Activated T-helper 2 cell treated with anti-CD3 and anti-CD28 coated beads, Interferon-gamma antibody, Interleukin-2, Interleukin-4, amounts not matched to agents 10 μg/mL and 5 μg/mL and 100 μg/mL, durations not matched to agents 14 hours and 24 hours and 36 hours (primary cell): ENCODE measurements around the gene RGS14. TPM values are rescaled to one million over a fixed set of nuclear protein-coding genes. Genes with fewer than 3 reads are reported as not detected.
"Not testable (repeated sequence)": the region's sequence is repeated elsewhere in the genome, so short reads cannot be mapped to it uniquely, and the experiment has no call there.

Source experiments
- DNase-seq: peaks from one replicate; pipeline ENCODE4 v3.0.0; 2021; ENCODE audit warnings: low spot score
- H3K27ac Mint-ChIP-seq: one replicate; pipeline ENCODE4 v1.8.0; 2021; ENCODE audit warnings: mixed read lengths
- H3K27me3 Mint-ChIP-seq: one replicate; pipeline ENCODE4 v1.8.0; 2021; ENCODE audit warnings: low read depth, mixed read lengths
- H3K36me3 Mint-ChIP-seq: one replicate; pipeline ENCODE4 v1.8.0; 2021; ENCODE audit warnings: low read depth, mixed read lengths
- H3K4me1 Mint-ChIP-seq: one replicate; pipeline ENCODE4 v1.8.0; 2021; ENCODE audit warnings: low read depth, mixed read lengths
- H3K4me3 Mint-ChIP-seq: one replicate; pipeline ENCODE4 v1.8.0; 2021; ENCODE audit warnings: low read depth, mild to moderate bottlenecking, moderate library complexity, mixed read lengths
- H3K9me3 Mint-ChIP-seq: one replicate; pipeline ENCODE4 v1.8.0; 2021; ENCODE audit warnings: mixed read lengths
- intact Hi-C: fragments of 100-400 bp; cut with micrococcal nuclease; formaldehyde crosslinking; loops from one replicate; pipeline ENCODE4 v1.15.1; 2023
- total RNA-seq: library from RNA; stranded (reverse); gene quantifications from 2 replicates; pipeline ENCODE4 v1.2.3, GENCODE V29; 2022

RGS14 gene
- total RNA-seq, 1 donor from 2014 or later = 36.2 TPM

DNA sequence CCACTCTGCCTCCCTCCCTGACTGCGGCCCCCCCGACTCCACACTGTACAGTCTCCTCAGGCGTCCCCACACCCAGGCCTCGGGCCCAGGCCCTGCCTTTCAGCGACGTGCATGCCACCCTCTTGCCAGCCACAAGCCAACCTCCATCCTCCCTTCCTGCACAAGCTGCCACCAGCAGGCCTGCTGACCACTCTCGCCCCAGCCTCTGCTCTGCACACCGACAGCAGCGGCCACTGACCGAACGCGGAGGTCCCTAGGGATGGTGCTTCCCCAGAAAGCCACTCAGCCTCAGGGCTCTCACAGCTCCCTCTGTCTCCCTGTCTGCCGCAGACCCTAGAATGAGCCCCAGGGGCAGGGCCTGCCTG, 24.8 kb upstream of the RGS14 start:
- no peak overlapping the region for H3K4me3 Mint-ChIP-seq
- H3K27me3 Mint-ChIP-seq = no peaks in the 10 kb centered on the region
- no peak overlapping the region for H3K27ac Mint-ChIP-seq
- H3K4me1 Mint-ChIP-seq = peaks cover 2% of the 10 kb centered on the region
- no peaks in the 10 kb centered on the region for H3K9me3 Mint-ChIP-seq
- intact Hi-C loops = no loop called here
- peaks cover 64% of the 10 kb centered on the region for H3K36me3 Mint-ChIP-seq
- no peak for DNase-seq

GRCh38 chr5:177333420-177334154, 24.1 kb upstream of the RGS14 start:
- Mint-ChIP-seq H3K27ac (no peak overlapping the region), H3K36me3 (peaks cover 63% of the 10 kb centered on the region), H3K4me1 (no peaks in the 10 kb centered on the region), H3K9me3 (no peaks in the 10 kb centered on the region), H3K4me3 (no peak overlapping the region), H3K27me3 (no peaks in the 10 kb centered on the region)
- intact Hi-C loops = no loop called here
- DNase-seq = no peak

DNA sequence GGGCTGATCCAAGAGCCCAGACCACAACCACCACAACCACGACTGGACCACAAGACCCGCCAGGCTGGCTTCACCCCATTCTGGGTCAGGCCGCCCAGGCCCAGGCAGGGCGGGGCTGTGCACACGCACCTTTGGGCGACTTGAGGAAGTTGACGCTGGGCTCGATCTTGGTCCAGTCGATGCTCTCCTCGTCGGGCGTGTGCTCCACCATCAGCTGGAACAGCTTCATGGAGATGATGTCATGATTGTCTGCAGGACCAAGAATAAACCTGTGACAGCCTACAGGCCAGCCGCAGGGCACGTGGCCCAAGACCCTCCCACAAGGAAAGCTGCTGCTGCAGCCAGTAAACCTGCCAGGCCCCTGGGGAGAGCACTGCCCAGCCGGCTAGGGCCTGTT, 23.6 kb upstream of the RGS14 start:
- no peak overlapping the region for H3K27ac Mint-ChIP-seq

GRCh38 chr5:177334781-177335700, 22.7 kb upstream of the RGS14 start:
- Mint-ChIP-seq H3K4me1 (peaks cover 7% of the 10 kb centered on the region), H3K27ac (no peak overlapping the region)

More for the DNA sequence above, 23.6 kb upstream of the RGS14 start:
- Mint-ChIP-seq H3K9me3 (no peaks in the 10 kb centered on the region), H3K36me3 (peaks cover 61% of the 10 kb centered on the region), H3K4me3 (no peak overlapping the region), H3K27me3 (no peaks in the 10 kb centered on the region), H3K4me1 (no peaks in the 10 kb centered on the region)
- intact Hi-C loops = no loop called here
- no peak for DNase-seq

DNA sequence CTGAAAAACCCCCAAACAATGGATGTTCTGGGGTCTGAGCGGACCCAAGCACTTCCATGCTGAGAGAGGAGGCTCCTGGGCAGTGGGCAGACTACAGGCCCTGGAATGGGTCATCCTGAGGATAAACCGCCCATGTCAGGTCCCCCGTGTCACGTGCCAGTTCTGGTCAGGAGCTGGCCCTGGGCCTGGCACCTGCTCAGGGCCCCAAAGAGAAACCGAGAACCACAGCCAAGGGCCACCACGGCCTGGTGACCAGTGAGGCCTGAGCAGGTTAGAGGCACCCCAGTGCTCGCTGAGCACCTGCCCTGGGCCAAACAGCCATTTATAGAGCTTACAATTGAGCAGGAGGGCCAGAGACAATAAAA, 22.0 kb upstream of the RGS14 start:
- peaks cover 66% of the 10 kb centered on the region for H3K36me3 Mint-ChIP-seq
- H3K4me3 Mint-ChIP-seq = no peak overlapping the region
- H3K27ac Mint-ChIP-seq = no peak overlapping the region
- H3K9me3 Mint-ChIP-seq = peaks cover 5% of the 10 kb centered on the region
- no peak for DNase-seq
- H3K27me3 Mint-ChIP-seq = no peaks in the 10 kb centered on the region
- H3K4me1 Mint-ChIP-seq = peaks cover 7% of the 10 kb centered on the region
- intact Hi-C loops = no loop called here

More at GRCh38 chr5:177334781-177335700, 22.7 kb upstream of the RGS14 start:
- Mint-ChIP-seq H3K9me3 (peaks cover 4% of the 10 kb centered on the region), H3K4me3 (no peak overlapping the region), H3K36me3 (peaks cover 68% of the 10 kb centered on the region), H3K27me3 (no peaks in the 10 kb centered on the region)
- intact Hi-C loops = no loop called here
- no peak for DNase-seq

DNA sequence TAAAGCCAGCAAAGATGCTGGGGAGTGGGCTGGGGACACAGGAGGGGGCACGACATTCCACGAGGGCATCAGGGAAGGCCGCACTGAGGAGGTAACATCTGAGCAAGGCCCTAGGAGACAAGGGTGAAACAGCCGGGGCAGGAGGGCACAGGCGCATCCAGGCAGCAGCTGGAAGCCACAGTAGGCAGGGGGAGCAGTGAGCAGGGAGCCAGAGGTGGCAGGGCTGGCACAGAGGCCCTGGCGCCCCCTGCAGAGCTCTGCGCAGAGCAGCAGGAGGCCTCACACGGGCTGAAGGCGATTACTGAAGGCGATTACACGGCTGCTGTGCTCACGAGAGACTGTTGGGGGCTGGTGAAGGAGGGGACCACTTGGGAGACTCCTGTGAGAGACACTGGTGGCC, 21.6 kb upstream of the RGS14 start:
- intact Hi-C loops = no loop called here
- Mint-ChIP-seq H3K4me1 (peaks cover 7% of the 10 kb centered on the region), H3K36me3 (peaks cover 62% of the 10 kb centered on the region), H3K9me3 (peaks cover 5% of the 10 kb centered on the region), H3K27ac (no peak overlapping the region), H3K4me3 (no peak overlapping the region), H3K27me3 (no peaks in the 10 kb centered on the region)
- DNase-seq = no peak

GRCh38 chr5:177336603-177337494, 20.9 kb upstream of the RGS14 start:
- H3K4me1 Mint-ChIP-seq = peaks cover 13% of the 10 kb centered on the region
- H3K36me3 Mint-ChIP-seq = peaks cover 63% of the 10 kb centered on the region
- H3K27ac Mint-ChIP-seq = no peak overlapping the region

DNA sequence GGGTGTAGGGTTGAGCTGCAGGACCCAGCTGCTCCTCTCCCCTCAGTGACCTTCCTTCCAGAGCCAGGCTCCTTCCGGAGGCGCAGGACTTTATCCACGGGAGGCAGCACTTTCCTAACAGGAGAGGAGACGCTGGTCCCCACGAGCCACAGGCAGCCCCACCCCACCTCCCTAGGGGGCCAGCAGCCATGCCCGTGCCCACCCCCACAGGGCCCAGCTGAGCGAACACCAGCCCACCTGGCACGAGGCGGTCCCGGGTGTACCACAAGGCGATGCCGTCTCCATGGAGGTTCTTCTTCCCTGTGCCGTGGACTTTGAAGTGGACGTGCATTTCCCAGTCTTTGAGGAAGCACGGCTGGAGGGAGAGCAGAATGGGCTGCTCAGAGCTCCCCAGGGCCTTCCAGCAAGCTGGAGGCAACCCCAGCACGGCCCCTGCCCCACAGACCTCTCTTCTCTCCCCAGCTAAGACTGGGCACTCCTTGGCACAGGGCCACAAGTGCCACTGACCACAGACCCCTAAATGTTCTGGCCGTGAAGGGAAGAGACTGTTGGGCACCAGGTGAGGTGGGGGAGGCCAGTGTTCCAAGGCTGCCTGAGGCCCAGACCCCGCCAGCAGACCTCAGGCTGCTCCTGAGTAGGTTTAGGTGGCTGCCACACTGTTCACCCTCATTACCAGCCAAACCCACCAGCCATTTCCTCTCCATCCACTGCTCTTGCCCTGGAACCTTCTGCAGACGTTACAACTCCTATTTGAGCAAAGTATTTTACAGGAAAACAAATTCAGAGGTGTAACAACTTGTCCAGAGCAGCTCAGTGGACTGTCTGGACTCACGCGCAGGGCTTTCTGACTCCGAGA, 19.2 kb upstream of the RGS14 start:
- intact Hi-C loops = no loop called here
- Mint-ChIP-seq H3K9me3 (peaks cover 5% of the 10 kb centered on the region), H3K4me3 (no peak overlapping the region), H3K4me1 (peaks cover 14% of the 10 kb centered on the region), H3K36me3 (peaks cover 65% of the 10 kb centered on the region), H3K27ac (no peak overlapping the region), H3K27me3 (no peaks in the 10 kb centered on the region)
- no peak for DNase-seq

More at GRCh38 chr5:177336603-177337494, 20.9 kb upstream of the RGS14 start:
- H3K4me3 Mint-ChIP-seq = no peak overlapping the region
- DNase-seq = no peak
- intact Hi-C loops = no loop called here
- H3K27me3 Mint-ChIP-seq = no peaks in the 10 kb centered on the region
- H3K9me3 Mint-ChIP-seq = peaks cover 5% of the 10 kb centered on the region

DNA sequence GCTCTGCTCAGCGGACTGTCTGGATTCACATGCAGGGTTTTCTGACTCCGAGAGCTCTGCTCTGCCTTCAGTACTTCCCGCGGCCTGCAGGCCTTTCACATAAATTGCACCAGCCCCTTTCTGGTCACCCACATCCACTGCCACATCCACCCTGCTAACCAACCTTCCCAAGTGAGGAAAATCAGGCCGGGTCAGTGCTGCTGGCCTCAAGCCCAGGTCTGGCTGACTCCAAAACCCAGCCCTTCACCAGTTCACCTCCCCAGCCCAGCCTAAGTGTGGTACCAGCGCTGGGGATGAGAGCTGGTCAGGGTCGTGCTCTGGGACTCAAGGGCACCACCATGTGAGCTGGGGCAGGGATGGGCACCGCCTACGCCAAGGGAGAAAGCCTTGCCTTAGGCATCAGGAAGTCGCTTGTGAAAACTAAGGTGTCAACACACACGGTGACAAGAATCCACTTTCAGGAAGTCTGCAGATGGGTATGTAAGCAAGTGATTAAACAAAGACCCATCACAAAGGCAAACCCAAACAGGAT, 18.6 kb upstream of the RGS14 start:
- Mint-ChIP-seq H3K36me3 (peaks cover 62% of the 10 kb centered on the region), H3K27me3 (no peaks in the 10 kb centered on the region), H3K27ac (no peak overlapping the region), H3K4me1 (peaks cover 17% of the 10 kb centered on the region), H3K9me3 (peaks cover 5% of the 10 kb centered on the region), H3K4me3 (no peak overlapping the region)
- no peak for DNase-seq
- intact Hi-C loops = no loop called here

- intact Hi-C loops, DNase-seq, H3K27ac Mint-ChIP-seq, H3K4me3 Mint-ChIP-seq, H3K27me3 Mint-ChIP-seq, H3K9me3 Mint-ChIP-seq: not testable (repeated sequence)
- H3K4me1 Mint-ChIP-seq = peaks cover 28% of the 10 kb centered on the region
- peaks cover 56% of the 10 kb centered on the region for H3K36me3 Mint-ChIP-seq
These were observed 14.7 kb upstream of the RGS14 start for GRCh38 chr5:177343000-177343399.

DNA sequence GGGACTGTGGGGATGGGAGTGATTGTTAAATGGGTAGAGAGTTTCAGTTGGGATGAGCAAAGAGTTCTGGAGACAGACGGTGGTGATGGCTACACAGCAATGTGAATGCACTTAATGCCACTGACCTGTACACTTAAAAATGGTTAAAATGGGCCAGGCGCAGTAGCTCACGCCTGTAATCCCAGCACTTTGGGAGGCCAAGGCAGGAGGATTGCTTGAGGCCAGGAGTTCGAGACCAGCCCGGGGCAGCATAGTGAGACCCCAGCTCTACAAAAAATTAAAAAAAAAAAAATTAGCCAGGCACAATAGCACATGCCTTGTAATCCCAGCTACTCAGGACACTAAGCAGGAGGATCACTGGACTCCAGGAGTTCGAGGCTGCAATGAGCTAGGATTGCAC, 13.9 kb upstream of the RGS14 start:
- Mint-ChIP-seq H3K27me3 (no peaks in the 10 kb centered on the region), H3K9me3 (peaks cover 5% of the 10 kb centered on the region), H3K4me1 (peaks cover 28% of the 10 kb centered on the region), H3K36me3 (peaks cover 56% of the 10 kb centered on the region), H3K4me3 (no peak overlapping the region), H3K27ac (peak overlapping the region; percentile 6)
- intact Hi-C loops = no loop called here
- no peak for DNase-seq

DNA sequence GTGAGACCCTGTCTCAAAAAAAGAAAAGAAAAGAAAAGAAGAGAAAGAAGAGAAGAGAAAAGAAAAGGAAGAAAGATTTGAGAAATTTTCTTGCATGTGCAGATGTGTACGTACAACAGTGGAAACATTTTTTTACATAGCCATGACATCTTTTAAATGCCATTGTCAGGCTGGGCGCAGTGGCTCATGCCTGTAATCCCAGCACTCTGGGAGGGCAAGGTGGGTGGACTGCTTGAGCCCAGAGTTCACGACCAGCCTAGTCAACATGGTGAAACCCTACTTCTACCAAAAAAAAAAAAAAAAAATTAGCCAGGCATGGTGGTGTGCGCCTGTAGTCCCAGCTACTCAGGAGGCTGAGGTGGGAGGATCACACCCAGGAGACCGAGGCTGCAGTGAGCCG, 12.8 kb upstream of the RGS14 start:
- Mint-ChIP-seq H3K4me1 (peaks cover 32% of the 10 kb centered on the region), H3K4me3 (no peak overlapping the region), H3K27me3 (no peaks in the 10 kb centered on the region), H3K36me3 (peaks cover 60% of the 10 kb centered on the region), H3K27ac (no peak overlapping the region), H3K9me3 (peaks cover 2% of the 10 kb centered on the region)
- no peak for DNase-seq
- intact Hi-C loops = no loop called here
